Measurements from ENCODE around the gene CPT1B. TPM values are rescaled to one million over a fixed set of nuclear protein-coding genes. Genes with fewer than 3 reads are reported as not detected.
A peak's percentile ranks its signal among the peaks of the same experiment; 100 is the strongest.

CPT1B gene
- total RNA-seq, 2 experiments from 2014 or later = 42.9 to 43.7 TPM

DNA sequence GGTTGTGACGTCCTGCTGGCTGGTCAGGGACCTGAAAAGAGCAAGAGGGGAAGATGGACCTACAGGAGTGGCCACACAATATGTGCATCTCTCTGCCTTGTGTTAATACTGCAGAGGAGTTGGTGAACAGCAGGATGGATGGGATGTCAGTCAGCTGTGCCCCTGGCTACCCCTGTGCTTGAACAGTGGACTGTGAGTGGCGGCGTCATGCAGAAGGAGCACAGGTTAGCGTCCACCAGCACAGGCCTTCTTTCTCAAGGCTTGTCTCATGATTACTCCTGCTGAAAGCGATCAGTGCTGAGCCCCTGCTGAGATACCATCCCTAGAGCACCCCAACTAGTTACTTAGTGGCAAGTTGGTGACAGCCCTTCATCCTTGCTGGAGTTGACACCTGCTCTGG is 8.2 kb upstream of the CPT1B start:
- TF ChIP-seq, protein P1, sequence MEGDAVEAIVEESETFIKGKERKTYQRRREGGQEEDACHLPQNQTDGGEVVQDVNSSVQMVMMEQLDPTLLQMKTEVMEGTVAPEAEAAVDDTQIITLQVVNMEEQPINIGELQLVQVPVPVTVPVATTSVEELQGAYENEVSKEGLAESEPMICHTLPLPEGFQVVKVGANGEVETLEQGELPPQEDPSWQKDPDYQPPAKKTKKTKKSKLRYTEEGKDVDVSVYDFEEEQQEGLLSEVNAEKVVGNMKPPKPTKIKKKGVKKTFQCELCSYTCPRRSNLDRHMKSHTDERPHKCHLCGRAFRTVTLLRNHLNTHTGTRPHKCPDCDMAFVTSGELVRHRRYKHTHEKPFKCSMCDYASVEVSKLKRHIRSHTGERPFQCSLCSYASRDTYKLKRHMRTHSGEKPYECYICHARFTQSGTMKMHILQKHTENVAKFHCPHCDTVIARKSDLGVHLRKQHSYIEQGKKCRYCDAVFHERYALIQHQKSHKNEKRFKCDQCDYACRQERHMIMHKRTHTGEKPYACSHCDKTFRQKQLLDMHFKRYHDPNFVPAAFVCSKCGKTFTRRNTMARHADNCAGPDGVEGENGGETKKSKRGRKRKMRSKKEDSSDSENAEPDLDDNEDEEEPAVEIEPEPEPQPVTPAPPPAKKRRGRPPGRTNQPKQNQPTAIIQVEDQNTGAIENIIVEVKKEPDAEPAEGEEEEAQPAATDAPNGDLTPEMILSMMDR (IDR thresholded peaks at IDR 0.05) = no peak
- no peak overlapping the region for H3K4me3 Mint-ChIP-seq
- intact Hi-C loops (cut with micrococcal nuclease) = no loop called here
- no peak overlapping the region for H3K27ac Mint-ChIP-seq
- DNase-seq (no peak), ATAC-seq (no peak)
- ChIA-PET POLR2A (no interaction called here), CTCF (interaction anchor here (1.9 to 2.7 kb wide), 2 partner anchors 34 to 61 kb away, joined by 6 to 9 read pairs; partner anchors contain the start of gene SCO2)
- H3K9me3 Mint-ChIP-seq = no peaks in the 10 kb centered on the region
- H3K4me1 Mint-ChIP-seq (ENCODE audit: low read depth) = peaks cover 13% of the 10 kb centered on the region
- H3K36me3 Mint-ChIP-seq (ENCODE audit: low read depth) = peaks cover 7% of the 10 kb centered on the region
- H3K27me3 Mint-ChIP-seq = no peaks in the 10 kb centered on the region

DNA sequence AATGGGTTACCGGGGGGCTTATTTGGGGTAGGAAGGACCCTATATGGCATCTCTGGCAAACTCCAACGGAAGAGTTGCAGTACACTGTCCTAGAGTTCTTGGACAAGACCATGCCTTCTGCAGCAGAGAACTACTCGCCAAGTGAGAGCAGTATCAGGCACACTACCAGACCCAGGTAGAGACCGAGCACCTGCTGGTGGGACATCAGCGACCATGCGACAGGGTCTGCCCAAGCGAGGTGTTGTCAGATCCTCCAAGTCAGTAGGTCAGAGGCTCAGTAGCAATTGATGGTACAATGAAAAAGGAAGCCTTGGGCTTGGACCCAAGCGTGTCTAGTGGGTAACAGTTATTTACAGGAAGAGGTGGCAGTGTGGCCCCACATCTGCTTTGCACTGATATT is 7.6 kb upstream of the CPT1B start:
- Mint-ChIP-seq H3K27ac (no peak overlapping the region), H3K4me3 (no peak overlapping the region), H3K36me3 (ENCODE audit: low read depth) (peaks cover 10% of the 10 kb centered on the region), H3K4me1 (ENCODE audit: low read depth) (peaks cover 16% of the 10 kb centered on the region), H3K27me3 (no peaks in the 10 kb centered on the region), H3K9me3 (no peaks in the 10 kb centered on the region)
- ChIA-PET CTCF (interaction anchor here (1.1 to 1.9 kb wide), 2 partner anchors 23 to 60 kb away, joined by 3 to 6 read pairs; partner anchors contain the start of genes SCO2 and SYCE3), POLR2A (no interaction called here)
- TF ChIP-seq, protein P1 (IDR thresholded peaks at IDR 0.05) = no peak
- no peak for ATAC-seq
- no peak for DNase-seq
- intact Hi-C loops (cut with micrococcal nuclease) = no loop called here

DNA sequence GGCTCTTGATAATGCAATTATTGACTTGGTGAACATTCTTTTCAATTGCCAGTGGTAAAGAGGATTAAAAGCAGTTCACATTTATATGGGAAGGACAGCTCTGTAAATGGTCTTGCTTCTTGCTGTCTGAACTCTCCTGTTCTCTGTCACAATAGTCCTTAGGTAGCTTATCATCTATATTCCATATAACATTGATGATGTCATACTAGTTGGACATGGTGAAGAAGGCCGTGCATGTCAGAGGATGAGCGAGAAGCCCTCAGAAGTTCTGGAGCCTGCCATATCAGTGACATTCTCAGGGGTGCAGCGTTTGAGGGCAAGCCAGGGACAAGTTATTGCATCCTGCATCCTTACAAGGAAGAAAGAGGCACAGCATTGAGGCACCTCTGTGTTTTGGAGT is 7.0 kb upstream of the CPT1B start:
- DNase-seq (no peak), ATAC-seq (no peak)
- H3K27ac Mint-ChIP-seq = no peak overlapping the region
- POLR2A ChIA-PET = interaction anchor here (1.3 kb wide), 1 partner anchor 10 kb away, joined by 3 read pairs; no protein-coding TSS in a partner anchor
- CTCF ChIA-PET = interaction anchor here (1.1 to 1.9 kb wide), 2 partner anchors 23 to 60 kb away, joined by 3 to 6 read pairs; partner anchors contain the start of genes SCO2 and SYCE3
- peaks cover 14% of the 10 kb centered on the region for H3K36me3 Mint-ChIP-seq (ENCODE audit: low read depth)
- H3K9me3 Mint-ChIP-seq = no peaks in the 10 kb centered on the region
- no peaks in the 10 kb centered on the region for H3K27me3 Mint-ChIP-seq
- no peak overlapping the region for H3K4me3 Mint-ChIP-seq
- peaks cover 18% of the 10 kb centered on the region for H3K4me1 Mint-ChIP-seq (ENCODE audit: low read depth)
- TF ChIP-seq, protein P1 (IDR thresholded peaks at IDR 0.05) = no peak
- intact Hi-C loops (cut with micrococcal nuclease) = no loop called here

DNA sequence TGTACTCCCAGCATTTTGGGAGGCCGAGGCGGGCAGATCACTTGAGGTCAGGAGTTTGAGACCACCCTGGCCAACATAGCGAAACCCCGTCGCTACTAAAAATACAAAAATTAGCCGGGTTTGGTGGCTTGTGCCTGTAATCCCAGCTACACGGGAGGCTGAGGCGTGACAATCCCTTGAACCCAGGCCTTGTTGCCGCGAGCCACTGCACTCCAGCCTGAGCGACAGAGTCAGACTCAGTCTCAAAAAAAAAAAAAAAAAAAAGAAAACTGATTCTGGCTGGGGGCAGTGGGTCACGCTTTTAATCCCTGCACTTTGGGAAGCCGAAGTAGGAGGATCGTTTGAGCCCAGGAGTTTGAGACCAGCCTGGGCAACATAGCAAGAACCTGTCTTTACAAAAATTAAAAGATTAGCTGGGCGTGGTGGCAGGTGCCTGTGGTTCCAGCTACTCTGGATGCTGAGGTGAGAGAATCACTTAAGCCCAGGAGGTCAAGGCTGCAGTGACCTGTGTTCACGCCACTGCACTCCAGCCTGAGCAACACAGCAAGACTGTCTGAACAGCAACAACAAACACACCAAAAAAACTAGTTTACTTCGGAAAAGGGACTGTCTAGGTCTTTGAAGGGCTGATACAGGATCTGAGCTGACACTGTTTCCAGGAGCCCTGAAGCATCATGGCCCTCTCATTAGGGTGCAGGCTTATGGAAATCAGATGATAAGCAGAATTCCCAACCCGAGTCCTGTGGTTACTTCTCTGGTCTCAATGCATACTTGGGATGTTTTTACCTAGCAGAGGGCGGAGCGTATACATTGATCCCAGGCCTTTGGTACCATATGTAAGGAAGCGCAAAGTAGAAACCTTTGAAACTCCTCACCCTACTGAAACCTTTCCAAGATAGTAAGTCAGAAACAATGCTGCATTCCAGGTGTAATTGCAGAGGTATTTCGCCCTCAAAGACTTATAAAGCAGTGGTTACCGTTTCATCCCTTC is 6.2 kb upstream of the CPT1B start:
- no peak for ATAC-seq
- intact Hi-C loops (cut with micrococcal nuclease) = loop anchor here (5.0 kb wide), 1 partner anchor 57 kb away; the partner anchor contains the start of gene SCO2
- Mint-ChIP-seq H3K4me3 (peak overlapping the region; percentile 92), H3K27me3 (no peaks in the 10 kb centered on the region), H3K36me3 (ENCODE audit: low read depth) (peaks cover 22% of the 10 kb centered on the region), H3K4me1 (ENCODE audit: low read depth) (peaks cover 24% of the 10 kb centered on the region), H3K27ac (no peak overlapping the region), H3K9me3 (no peaks in the 10 kb centered on the region)
- POLR2A ChIA-PET = interaction anchor here (0.7 to 1.3 kb wide), 3 partner anchors 10 to 36 kb away, joined by 3 read pairs; no protein-coding TSS in a partner anchor
- DNase-seq = no peak
- CTCF ChIA-PET = interaction anchor here (1.1 to 1.9 kb wide), 2 partner anchors 22 to 59 kb away, joined by 3 to 6 read pairs; partner anchors contain the start of genes SCO2 and SYCE3
- TF ChIP-seq, protein P1 (IDR thresholded peaks at IDR 0.05) = no peak

Data from activated CD8-positive, alpha-beta T cell treated with anti-CD3 and anti-CD28 coated beads for 36 hours (primary cell).